HepG2 (cell line): ENCODE results near the gene KPNB1. TPM values are rescaled to one million over a fixed set of nuclear protein-coding genes. Genes with fewer than 3 reads are reported as not detected.

ENCODE experiments used
- CENPT ChIP-seq: sonication (generic); formaldehyde crosslinking; IDR thresholded peaks from 2 replicates; pipeline ENCODE4 v1.8.0; 2022; ENCODE audit warnings: low read depth, mild to moderate bottlenecking, moderate library complexity, missing genetic modification reagents
- ELF3 ChIP-seq: IDR thresholded peaks from 2 replicates; pipeline ENCODE4 v1.6.1; 2016; ENCODE audit warnings: missing genetic modification reagents, missing compliant biosample characterization
- ELF4 ChIP-seq: sonication (generic); formaldehyde crosslinking; IDR thresholded peaks from 2 replicates; pipeline ENCODE4 v1.5.0; 2020; ENCODE audit warnings: missing genetic modification reagents, mild to moderate bottlenecking, moderate library complexity, borderline replicate concordance
- MED1 ChIP-seq: sonication (generic); formaldehyde crosslinking; IDR thresholded peaks from 2 replicates; pipeline ENCODE4 v1.4.0; 2020; ENCODE audit warnings: missing genetic modification reagents
- MTF2 ChIP-seq: sonication (generic); formaldehyde crosslinking; IDR thresholded peaks from 2 replicates; pipeline ENCODE4 v1.5.0; 2020; ENCODE audit warnings: missing genetic modification reagents, borderline replicate concordance
- NCOA2 ChIP-seq: sonication (generic); formaldehyde crosslinking; IDR thresholded peaks from 2 replicates; pipeline ENCODE4 v1.8.0; 2022; ENCODE audit warnings: inconsistent platforms
- NRL ChIP-seq: sonication (generic); formaldehyde crosslinking; IDR thresholded peaks from 2 replicates; pipeline ENCODE4 v1.5.0; 2020; ENCODE audit warnings: missing genetic modification reagents, mild to moderate bottlenecking, moderate library complexity, borderline replicate concordance
- POLR2AphosphoS5 ChIP-seq: IDR thresholded peaks from 2 replicates; pipeline ENCODE4 v1.6.1; 2012; ENCODE audit warnings: low read depth, low read length
- SAFB2 ChIP-seq: sonication (generic); formaldehyde crosslinking; IDR thresholded peaks from 2 replicates; pipeline ENCODE4 v1.5.1; 2020; ENCODE audit warnings: missing genetic modification reagents, low read depth, mild to moderate bottlenecking, borderline replicate concordance
- SMAD1 ChIP-seq: sonication (generic); formaldehyde crosslinking; IDR thresholded peaks from 2 replicates; pipeline ENCODE4 v1.4.0; 2020; ENCODE audit warnings: missing genetic modification reagents, low read depth, mild to moderate bottlenecking, borderline replicate concordance
- SOX5 ChIP-seq: IDR thresholded peaks from 2 replicates; pipeline ENCODE4 v1.6.1; 2016; ENCODE audit warnings: borderline replicate concordance
- ZBTB3 ChIP-seq: sonication (generic); formaldehyde crosslinking; IDR thresholded peaks from 2 replicates; pipeline ENCODE4 v1.4.0; 2020; ENCODE audit warnings: low read depth, mild to moderate bottlenecking, moderate library complexity, missing genetic modification reagents, borderline replicate concordance
- ZFP36 ChIP-seq: fragments of 150-350 bp; IDR thresholded peaks from 2 replicates; pipeline ENCODE4 v1.6.1; 2018; ENCODE audit warnings: borderline replicate concordance, low read length, low read depth; ENCODE audit not compliant: partially characterized antibody
- ZNF225 ChIP-seq: sonication (generic); formaldehyde crosslinking; IDR thresholded peaks from 2 replicates; pipeline ENCODE4 v1.4.0; 2020; ENCODE audit warnings: mild to moderate bottlenecking, missing genetic modification reagents
- ZNF317 ChIP-seq: sonication (generic); formaldehyde crosslinking; IDR thresholded peaks from 2 replicates; pipeline ENCODE4 v1.5.0; 2020; ENCODE audit warnings: mild to moderate bottlenecking, missing genetic modification reagents
- ZNF550 ChIP-seq: sonication (generic); formaldehyde crosslinking; IDR thresholded peaks from 2 replicates; pipeline ENCODE4 v1.4.0; 2020; ENCODE audit warnings: mild to moderate bottlenecking, missing genetic modification reagents, borderline replicate concordance
- ZNF7 ChIP-seq: IDR thresholded peaks from 2 replicates; pipeline ENCODE4 v1.6.1; 2016; ENCODE audit warnings: missing biosample characterization, missing genetic modification reagents
- ZNF780A ChIP-seq: sonication (generic); formaldehyde crosslinking; IDR thresholded peaks from 2 replicates; pipeline ENCODE4 v1.8.0; 2022; ENCODE audit warnings: mild to moderate bottlenecking, missing genetic modification reagents, moderate library complexity
- ZSCAN20 ChIP-seq: sonication (generic); formaldehyde crosslinking; IDR thresholded peaks from 2 replicates; pipeline ENCODE4 v1.4.0; 2020; ENCODE audit warnings: missing genetic modification reagents, mild to moderate bottlenecking, borderline replicate concordance
- polyA plus RNA-seq, 8 experiments: library from polyadenylated mRNA; depleted of rRNA in 3 of 8; stranded (reverse) in 7 of 8; unstranded in 1 of 8; fragments of >200 nt; fragmentation: Illumina TruSeq in 4 of 8; extraction: Trizol in 4 of 8; gene quantifications; 2 replicates each; pipeline versions ENCODE4 v1.2.1 to v1.2.3, GENCODE V29; 2011 to 2016; ENCODE audit warnings: low read depth in 4 of 8, missing spikeins in 1 of 8, mixed read lengths in 1 of 8; ENCODE audit not compliant: insufficient read depth in 1 of 8
- total RNA-seq, 5 experiments: library from RNA; depleted of rRNA; stranded (reverse); fragments of >200 nt; fragmentation: Illumina TruSeq; extraction: Trizol; gene quantifications; 2 replicates each; pipeline ENCODE4 v1.2.3, GENCODE V29; 2016; ENCODE audit warnings: low read depth in 1 of 5
- TF ChIP-seq, protein P1 (sequence below): sonication (generic); formaldehyde crosslinking; IDR thresholded peaks from 2 replicates; pipeline ENCODE4 v1.8.0; 2022; ENCODE audit warnings: missing genetic modification reagents, mild to moderate bottlenecking, inconsistent platforms, borderline replicate concordance
- TF ChIP-seq, protein P2 (sequence below): sonication (generic); formaldehyde crosslinking; conservative IDR thresholded peaks from 2 replicates; pipeline ENCODE4 v1.4.0; 2020; ENCODE audit warnings: mild to moderate bottlenecking, missing genetic modification reagents, moderate library complexity
- TF ChIP-seq, protein P3 (sequence below): sonication (generic); formaldehyde crosslinking; IDR thresholded peaks from 2 replicates; pipeline ENCODE4 v1.9.0; 2022; ENCODE audit warnings: low read depth, missing genetic modification reagents

Gene KPNB1
- total and polyA plus RNA-seq, 2 of the 13 experiments (the other 11 are each of a cell fraction or from before 2014, with no cell fraction given), result 164 to 424 TPM

DNA sequence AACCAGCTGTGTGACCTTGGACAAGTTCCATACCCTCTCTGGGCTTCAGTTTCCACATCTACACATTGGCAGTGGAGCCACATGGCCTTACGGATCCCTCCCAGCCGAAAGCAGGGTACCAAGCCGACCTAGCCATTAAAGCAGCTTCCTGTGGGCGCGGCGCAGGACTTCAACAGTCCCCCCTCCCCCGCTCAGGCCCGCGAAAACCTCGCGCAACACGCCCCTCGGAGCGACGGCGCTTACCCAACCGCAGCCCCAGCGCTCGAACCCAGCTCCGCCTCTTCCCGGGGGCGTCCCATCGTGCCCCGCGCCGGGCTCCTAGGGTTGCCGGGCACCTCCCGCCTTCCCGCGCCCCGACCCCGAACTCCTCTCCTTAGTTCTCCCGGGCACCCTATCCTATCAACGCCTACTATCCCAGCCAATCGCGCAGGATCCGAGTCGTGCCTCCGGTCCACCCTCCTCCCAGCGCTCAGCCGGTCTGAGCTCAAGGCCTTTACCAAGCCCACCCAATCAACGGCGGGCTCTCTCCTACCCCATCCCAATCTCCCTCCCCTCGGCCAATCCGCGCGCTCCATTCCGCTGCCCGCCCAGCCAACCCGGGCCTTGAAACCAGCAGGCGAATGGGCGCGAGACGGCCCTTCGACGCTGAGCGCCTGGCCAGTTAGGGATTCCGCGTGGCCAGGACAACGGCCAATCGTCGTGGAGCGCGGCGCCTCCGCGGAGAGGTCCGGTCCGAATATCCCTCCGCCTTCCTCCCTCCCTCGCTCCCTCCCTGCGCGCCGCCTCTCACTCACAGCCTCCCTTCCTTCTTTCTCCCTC, at the start of gene KPNB1 (continued):
- TF ChIP-seq, protein P1, sequence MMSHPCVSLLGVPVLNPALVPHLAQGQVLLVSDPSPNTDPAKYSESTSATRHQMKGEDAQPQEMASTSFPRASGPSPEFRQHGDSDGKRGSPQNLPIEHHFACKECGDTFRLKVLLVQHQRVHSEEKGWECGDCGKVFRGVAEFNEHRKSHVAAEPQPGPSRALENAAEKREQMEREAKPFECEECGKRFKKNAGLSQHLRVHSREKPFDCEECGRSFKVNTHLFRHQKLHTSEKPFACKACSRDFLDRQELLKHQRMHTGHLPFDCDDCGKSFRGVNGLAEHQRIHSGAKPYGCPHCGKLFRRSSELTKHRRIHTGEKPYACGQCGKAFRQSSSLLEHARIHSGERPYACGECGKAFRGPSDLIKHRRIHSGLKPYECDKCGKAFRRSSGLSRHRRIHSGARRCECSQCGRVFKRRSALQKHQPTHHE (CRISPR knock-in tag), result 0 out of 2 replicates have a peak, but pooled peaks have one; percentile 69
- peak; percentile 83 for TF ChIP-seq ZFP36
- TF ChIP-seq, protein P2, sequence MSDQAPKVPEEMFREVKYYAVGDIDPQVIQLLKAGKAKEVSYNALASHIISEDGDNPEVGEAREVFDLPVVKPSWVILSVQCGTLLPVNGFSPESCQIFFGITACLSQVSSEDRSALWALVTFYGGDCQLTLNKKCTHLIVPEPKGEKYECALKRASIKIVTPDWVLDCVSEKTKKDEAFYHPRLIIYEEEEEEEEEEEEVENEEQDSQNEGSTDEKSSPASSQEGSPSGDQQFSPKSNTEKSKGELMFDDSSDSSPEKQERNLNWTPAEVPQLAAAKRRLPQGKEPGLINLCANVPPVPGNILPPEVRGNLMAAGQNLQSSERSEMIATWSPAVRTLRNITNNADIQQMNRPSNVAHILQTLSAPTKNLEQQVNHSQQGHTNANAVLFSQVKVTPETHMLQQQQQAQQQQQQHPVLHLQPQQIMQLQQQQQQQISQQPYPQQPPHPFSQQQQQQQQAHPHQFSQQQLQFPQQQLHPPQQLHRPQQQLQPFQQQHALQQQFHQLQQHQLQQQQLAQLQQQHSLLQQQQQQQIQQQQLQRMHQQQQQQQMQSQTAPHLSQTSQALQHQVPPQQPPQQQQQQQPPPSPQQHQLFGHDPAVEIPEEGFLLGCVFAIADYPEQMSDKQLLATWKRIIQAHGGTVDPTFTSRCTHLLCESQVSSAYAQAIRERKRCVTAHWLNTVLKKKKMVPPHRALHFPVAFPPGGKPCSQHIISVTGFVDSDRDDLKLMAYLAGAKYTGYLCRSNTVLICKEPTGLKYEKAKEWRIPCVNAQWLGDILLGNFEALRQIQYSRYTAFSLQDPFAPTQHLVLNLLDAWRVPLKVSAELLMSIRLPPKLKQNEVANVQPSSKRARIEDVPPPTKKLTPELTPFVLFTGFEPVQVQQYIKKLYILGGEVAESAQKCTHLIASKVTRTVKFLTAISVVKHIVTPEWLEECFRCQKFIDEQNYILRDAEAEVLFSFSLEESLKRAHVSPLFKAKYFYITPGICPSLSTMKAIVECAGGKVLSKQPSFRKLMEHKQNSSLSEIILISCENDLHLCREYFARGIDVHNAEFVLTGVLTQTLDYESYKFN, result peak; percentile 81
- no peak for TF ChIP-seq ZSCAN20 (CRISPR knock-in tag)
- TF ChIP-seq ZBTB3 (CRISPR knock-in tag), result 0 out of 2 replicates have a peak, but pooled peaks have one; percentile 48
- TF ChIP-seq, protein P3, sequence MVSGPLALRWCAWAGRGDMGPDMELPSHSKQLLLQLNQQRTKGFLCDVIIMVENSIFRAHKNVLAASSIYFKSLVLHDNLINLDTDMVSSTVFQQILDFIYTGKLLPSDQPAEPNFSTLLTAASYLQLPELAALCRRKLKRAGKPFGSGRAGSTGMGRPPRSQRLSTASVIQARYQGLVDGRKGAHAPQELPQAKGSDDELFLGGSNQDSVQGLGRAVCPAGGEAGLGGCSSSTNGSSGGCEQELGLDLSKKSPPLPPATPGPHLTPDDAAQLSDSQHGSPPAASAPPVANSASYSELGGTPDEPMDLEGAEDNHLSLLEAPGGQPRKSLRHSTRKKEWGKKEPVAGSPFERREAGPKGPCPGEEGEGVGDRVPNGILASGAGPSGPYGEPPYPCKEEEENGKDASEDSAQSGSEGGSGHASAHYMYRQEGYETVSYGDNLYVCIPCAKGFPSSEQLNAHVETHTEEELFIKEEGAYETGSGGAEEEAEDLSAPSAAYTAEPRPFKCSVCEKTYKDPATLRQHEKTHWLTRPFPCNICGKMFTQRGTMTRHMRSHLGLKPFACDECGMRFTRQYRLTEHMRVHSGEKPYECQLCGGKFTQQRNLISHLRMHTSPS (CRISPR knock-in tag), result 0 out of 2 replicates have a peak, but pooled peaks have one; percentile 40
- TF ChIP-seq ZNF7 (CRISPR knock-in tag), result no peak
- no peak for TF ChIP-seq SMAD1 (CRISPR knock-in tag)
- TF ChIP-seq NRL (CRISPR knock-in tag), result peak; percentile 18; the same call in 1 of the 2 replicates
- TF ChIP-seq SAFB2, result peak; percentile 64; the same call in 1 of the 2 replicates
- TF ChIP-seq ELF4 (CRISPR knock-in tag), result 0 out of 2 replicates have a peak, but pooled peaks have one; percentile 17
- TF ChIP-seq ZNF317 (CRISPR knock-in tag), result peak; percentile 86
- TF ChIP-seq MED1 (CRISPR knock-in tag), result peak; percentile 64
- 0 out of 2 replicates have a peak, but pooled peaks have one; percentile 88 for TF ChIP-seq ZNF780A (CRISPR knock-in tag)
- TF ChIP-seq SOX5 (CRISPR knock-in tag), result peak; percentile 70; the same call in 1 of the 2 replicates
- peak; percentile 72; the same call in 1 of the 2 replicates for TF ChIP-seq NCOA2 (CRISPR knock-in tag)
- TF ChIP-seq ZNF550 (CRISPR knock-in tag), result peak; percentile 77; the same call in 1 of the 2 replicates
- TF ChIP-seq CENPT, result peak; percentile 81
- peak; percentile 79 for TF ChIP-seq POLR2AphosphoS5
- TF ChIP-seq ZNF225 (CRISPR knock-in tag), result peak; percentile 44; the same call in 1 of the 2 replicates
- TF ChIP-seq ELF3, result peak; percentile 80
- TF ChIP-seq MTF2 (CRISPR knock-in tag), result no peak; the same call in 1 of the 2 replicates
